HG03575 (cell line): ENCODE results near the gene ORC5.

Source experiments
- ATAC-seq: cut with Tn5 transposase; IDR thresholded peaks from one replicate; pipeline ENCODE4 v1.9.1; 2021; ENCODE audit not compliant: unreplicated experiment, insufficient number of reproducible peaks, low FRiP score; ENCODE audit errors: extremely low read depth

The ORC5 gene

DNA sequence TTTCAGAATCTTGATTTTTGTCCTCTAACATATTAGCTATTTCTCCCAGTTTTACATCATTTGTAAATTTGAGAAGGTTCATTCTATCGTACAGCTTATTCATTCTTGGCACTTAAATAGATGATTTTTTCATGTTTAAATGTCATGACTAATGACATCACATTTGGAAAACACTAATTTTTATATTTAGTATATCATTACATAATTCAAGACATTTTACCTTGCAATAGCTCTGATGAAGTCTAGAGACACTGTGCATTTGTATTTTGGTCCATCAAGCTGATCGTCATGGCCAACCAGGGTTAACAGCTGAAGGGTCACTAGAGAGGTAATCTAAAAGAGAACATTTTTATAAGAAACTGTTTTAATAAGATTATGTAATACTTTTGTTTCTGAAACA lies 71.3 kb downstream of the ORC5 start:
- ATAC-seq: no peak

DNA sequence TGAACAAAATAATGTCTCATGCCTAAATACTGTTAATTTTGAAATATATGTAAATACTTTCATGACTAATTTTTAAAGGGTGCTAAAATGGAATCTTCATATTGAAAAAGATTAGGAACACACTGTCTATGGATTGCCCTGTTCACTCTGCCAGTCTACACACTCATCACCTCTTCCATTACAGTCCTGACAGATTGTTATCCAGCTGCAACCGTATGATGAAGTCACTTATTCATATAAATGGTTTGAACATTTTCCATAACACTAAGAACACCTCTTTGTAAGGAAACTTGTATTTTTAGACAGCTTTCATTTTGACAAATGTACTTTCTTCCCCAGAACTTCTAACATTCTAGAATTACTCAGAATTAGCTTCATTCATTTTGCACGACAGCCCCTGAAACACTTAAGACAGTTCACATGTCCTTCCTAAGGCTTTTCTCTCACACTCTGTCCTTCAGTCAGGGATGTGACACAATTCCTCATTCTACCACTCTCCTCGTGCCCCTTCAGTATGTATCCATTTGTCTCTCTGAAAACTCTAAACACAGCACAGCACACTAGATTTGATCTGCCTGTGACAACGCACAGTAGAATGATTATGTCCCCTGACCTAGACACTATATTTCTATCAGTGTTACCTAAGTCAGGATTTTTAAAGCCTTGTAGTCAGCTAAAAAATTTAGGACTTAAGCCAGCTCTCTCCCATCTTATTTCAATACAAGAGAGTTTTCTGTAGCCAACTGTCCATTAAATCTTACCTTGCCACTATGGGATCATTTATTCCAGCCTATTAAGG lies 71.9 kb downstream of the ORC5 start:
- no peak for ATAC-seq

DNA sequence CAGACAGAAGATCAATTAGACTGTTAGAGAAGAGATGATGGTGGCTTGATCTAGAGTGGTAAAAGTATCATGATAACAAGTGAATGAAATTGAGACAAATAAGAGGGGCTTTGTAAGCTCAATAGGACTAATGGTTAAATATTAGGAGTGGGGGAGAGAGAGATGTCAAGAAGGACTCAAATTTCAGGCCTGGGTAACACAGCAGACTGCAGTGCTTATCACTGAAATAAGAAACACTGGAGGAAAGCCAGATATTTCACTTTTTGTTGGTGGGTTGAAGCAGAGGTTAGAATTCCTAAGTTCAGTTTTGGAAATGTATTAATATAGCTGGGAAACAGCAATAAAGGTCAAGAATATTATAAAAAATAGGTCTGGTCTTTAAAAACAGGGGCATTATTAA lies 74.6 kb downstream of the ORC5 start:
- no peak for ATAC-seq

DNA sequence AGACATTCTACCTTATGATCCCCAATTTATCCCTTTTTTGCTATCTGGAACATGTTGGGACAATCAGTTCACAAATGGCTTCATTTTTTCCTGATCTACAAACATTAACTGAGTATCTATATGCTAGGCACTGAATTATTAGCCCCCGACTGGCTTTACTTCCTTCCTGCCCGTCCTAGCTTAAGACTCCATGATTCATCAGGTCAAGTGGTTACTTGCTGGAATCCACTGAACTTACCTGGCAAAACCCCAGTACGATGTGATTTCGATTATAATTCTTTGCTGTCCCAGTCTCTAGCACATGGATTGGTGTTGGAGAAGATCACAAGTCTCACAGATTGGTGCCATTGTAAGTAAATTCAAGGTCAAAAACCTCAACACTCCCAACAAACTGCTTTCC lies 77.1 kb downstream of the ORC5 start:
- ATAC-seq: no peak

DNA sequence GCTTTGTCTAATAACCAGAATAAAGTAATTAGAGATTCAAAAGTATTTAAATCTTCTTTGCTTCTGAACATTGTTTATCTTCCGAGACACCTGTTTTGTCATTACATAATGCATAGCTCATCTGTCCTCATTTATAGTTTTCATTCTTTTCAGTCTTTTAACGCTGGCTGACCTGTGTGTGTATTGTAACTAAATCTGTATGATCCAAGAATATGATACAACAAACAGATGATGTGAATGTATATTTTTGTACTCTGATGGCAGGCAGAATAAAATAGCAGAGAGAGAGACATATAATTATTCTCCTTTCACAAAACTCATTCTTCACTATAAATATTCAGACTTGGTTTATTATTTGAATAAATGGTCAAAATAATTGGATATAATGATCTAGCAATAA lies 80.6 kb downstream of the ORC5 start:
- no peak for ATAC-seq

DNA sequence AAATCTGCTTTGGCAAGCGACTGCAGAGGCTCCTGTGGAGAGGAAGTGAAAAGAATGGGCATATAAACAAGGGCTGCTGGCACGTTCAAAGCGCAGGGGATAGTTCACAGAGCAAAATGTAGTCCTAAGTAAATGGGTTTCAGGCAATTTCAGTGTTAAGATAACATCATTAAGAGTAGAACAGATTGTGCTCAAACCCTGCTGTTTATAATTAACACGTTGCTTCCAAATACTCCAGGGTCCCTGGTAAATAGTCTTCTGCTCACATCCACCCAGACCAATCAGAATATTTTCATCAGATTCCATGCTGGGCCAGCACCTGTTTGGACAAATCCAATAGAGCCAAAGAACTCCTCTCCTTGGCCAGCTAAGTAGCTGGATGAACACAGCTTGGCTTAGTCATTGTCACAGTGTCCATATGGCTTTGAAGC lies 81.4 kb downstream of the ORC5 start:
- no peak for ATAC-seq

DNA sequence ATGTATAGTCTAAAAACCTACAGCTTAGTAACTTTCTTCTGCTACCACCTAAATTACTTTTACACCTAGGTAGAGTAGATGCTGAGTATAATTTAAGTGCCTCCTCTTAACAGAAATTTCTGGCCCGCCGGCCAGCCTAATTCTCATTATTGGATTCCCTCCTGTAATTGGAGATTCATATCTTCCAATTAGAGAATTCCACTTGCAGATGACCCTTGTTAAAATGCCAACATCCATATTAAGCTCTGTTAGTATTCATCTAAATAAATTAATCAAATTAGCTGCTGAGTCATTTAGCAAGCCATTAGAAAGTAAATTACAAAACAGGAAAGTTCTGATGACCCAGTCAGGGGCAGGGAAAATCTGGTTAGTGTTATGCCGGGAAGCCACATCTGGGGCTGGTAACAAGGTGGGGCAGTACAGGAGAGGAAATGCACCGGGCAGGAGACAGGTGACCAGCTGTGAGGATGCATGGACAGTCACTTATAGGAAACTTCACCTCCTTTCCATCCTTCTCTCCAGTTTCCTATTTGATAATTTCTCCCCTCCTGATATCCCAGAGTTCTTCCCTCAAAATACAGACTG lies 82.8 kb downstream of the ORC5 start:
- ATAC-seq: no peak

DNA sequence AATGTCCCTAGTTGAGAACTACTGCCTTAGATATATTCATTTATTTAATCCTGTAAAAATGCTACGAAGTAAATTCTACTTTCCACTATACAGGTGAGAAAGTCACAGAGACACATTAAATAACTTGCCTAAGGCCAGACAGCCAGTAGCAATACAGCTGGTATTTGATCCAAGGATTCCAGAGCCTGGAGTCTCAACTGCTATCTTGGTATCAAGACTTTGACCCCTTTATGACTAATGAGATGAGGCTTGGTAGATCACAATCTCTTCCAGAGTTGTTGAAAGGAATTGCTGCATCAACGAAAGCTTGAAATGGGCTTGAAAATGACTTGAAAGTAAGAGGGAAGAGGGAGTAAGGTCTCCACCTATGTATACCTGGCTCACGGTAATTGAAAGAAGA lies 83.3 kb downstream of the ORC5 start:
- ATAC-seq: no peak

DNA sequence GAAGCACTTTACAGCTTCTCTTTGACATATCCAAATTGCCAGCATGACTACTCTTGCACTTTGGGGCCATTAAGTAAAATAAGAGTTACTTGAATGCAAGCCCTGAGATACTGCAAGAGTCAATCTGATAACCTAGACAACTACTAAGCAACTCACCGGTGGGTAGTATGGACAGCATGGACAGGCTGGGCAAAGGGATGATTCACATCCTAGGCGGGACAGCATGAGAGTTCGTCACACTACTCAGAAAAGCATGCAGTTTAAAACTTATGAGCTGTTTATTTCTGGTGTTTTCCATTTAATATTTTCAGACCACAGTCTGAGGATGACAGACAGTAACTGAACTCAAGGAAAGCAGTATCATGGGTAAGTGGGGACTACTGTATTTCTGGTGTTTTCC lies 84.0 kb downstream of the ORC5 start:
- no peak for ATAC-seq

DNA sequence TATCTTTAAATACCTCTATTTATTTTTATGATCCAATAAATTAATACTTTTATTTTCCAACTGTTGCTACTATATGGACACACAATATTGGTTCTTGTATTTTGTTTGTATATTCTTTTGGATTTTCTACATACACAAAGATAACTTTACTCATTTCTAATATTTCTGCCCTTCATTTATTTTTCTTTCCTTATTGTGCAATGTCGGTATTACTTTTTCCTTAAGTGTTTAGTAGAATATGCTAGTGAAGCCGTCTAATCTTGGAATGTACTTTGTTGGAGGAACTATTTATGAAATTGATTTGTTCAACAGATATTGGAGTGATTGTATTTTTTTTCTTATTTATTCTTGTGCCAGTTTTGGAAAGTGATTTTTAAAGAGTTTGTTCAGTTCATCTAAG lies 94.0 kb downstream of the ORC5 start:
- no peak for ATAC-seq

DNA sequence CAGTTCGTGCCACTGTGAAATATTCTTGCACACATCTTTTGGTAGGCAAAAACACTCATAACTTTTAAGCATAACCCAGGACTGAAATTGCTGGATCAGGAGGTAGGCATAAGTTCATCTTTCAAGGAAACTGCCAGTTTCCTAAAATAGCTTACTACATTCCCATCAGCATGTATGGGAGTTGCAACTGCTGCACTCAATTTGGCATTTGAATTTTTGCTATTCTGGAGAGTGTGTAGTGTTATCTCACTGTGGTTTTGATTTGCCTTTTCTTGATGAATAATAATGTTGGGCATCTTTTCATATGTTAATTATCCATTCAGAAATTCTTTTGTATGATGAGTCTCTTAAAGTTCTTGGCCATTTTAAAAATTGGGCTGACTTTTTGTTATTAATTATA lies 95.2 kb downstream of the ORC5 start:
- ATAC-seq: no peak

DNA sequence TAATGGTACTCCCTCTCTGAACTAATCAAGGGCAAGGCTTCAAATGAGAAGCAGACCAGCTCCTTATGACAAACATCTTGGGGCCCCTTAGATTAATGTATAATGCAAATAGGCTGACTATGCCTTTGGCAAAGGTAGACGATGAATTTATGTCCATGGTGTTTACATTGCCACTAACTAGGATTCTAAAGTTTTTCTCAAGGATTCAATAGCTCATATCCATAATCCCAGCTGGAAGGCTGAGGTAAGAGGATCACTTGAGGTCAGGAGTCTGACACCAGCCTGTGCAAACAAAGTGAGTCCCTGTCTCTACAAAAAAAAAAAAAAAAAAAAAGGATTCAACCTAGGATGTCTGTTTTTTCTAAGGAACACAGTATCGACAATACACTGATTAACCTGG lies 96.5 kb downstream of the ORC5 start:
- ATAC-seq: no peak

DNA sequence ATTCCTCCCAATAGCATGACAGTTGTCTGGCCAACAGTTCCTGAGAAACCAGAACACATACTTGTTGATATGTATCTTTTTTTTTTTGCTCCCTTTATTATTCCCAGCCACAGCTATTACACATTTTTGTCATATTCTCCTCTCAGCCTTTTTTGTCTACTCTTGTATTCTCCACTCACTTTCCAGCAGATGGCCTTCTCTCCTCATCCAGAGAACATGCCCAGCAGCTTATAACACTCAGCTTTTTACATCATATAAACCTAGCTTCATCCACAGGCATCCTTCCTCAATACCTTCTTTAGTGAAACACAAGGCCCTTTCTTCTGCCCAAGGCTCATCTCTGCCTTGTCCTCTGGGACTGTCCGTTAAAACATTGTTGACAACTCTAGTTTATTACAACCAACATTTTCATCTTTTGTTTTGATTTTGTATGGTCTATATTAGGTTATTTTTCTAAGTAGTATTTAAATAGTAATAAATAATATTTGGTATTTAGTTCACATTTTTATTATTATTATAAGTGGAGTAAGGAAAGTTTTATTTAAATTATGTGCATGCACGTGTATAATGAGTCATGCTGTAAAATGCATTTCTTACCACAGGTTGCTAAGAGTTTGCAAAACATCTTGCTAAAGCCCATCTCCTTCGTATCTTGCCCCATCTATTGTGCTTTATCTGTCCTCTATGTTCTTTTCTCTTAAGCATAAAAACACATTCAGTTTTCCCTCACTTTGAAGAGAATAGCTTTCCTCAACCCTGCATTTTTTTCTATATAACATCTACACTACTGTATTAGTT lies 101.5 kb downstream of the ORC5 start:
- ATAC-seq: no peak

DNA sequence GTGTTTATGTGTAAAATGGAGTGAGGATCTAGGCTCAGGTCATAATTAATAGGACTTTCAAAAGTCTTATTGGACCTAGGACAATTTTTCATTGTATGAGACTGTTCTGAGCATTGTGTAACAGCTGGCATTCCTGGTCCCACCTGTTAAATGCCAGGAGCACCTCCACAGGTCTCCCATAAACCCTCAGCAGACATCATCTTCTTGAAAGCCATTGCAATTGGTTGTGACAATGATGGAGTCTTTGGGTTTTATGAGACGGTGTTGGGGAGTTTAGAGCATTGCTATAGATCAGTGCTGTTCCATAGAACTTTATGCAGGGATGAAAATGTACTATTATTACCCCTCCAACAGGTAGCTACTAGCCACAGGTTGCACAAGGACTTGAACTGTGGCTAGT lies 108.9 kb downstream of the ORC5 start:
- no peak for ATAC-seq

DNA sequence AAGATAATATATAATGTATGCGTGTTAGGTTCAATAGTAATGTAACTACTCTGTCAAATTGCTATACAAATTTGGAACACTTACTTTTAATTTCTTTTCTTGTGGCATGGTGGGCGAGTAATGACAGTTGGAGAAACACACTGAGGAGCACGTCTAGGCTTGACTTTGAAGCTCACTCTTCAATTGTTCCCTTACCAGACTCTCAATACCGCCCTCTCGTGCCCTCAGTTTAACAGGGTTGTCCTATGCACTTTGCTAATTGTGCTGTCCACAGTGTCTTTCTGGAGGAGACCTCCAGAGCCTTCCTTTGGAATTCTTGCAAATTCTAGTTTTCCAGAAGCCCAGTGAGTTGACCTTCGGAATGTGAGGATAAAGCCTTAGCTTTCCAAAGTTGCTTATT lies 111.1 kb downstream of the ORC5 start:
- no peak for ATAC-seq

DNA sequence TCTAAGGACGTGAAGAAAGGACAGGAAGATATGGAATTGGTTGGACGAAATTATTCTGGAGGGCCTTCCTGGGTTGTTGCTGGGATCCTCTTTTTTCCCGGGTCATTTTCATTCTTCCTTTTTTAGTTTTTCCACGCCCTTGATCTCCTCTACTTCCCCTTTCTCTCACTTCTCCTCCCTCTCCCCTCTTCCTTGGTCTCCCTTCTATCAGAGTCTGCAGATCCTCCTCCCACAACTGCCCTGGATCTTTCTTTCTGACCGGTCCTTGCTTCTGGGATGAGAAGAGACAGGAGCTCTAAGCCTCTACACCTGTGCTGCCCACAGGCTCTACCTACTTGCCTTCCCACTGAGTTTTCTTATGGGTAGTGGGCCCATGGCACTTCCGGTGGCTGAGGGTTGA lies 114.7 kb downstream of the ORC5 start:
- ATAC-seq: no peak

DNA sequence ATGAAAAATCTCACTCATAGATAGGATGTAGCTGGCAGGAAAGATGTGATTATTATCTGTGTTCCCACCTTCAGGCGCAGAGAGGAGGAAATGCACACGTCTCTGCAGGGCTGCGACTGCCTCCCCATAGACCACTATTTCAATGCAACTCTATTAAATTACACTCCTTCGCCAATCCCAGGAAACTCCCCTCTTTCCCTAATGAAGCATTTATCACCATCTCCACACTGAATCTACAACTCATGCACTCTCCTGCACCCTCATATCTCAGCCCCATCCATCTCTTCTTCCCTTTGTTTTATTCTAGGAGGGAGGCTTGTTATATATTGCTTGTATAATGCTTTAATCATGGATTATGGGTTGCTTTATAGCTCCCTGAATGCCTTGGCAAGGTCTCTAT lies 116.6 kb downstream of the ORC5 start:
- no peak for ATAC-seq

DNA sequence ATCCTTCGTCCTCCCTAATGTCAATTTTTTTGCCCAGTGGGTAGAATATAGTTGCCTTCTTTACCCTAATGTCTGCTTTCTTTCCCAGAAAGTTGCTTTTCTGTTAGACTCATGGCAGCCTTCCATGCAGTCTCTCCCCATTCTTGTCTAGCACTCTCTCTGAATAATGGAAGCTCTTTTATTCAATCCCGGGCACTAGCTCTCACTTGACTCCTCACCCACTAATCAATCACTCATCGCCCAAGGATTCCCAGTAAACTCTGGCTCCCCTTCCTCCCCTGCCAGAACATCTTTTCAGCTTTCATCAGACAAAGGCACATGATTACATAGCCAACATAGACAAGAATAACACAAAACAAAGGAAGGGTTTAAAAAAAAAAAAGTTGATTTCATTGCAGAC lies 118.2 kb downstream of the ORC5 start:
- ATAC-seq: no peak

DNA sequence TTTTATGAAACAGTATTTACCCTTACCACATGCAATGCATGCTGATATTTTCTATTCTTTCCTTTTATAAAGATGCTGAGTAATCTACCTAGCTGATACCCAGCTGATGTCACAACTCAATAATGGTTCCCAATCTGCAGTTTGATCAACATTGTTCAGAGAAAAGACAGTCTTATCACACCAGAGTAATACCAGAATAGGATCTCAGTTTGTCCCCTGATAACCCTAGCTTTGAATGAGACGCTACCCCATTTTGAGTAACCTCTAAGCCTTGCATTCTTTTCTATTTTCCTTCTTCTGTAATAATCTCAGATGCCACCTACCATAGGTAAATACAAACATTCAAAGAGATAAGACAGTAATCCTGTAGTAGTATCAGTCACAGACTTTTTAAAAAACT lies 118.8 kb downstream of the ORC5 start:
- no peak for ATAC-seq
